ENCODE data around the gene SPTLC1.
"Not testable (repeated sequence)": the region's sequence is repeated elsewhere in the genome, so short reads cannot be mapped to it uniquely, and the experiment has no call there.

The SPTLC1 gene

DNA sequence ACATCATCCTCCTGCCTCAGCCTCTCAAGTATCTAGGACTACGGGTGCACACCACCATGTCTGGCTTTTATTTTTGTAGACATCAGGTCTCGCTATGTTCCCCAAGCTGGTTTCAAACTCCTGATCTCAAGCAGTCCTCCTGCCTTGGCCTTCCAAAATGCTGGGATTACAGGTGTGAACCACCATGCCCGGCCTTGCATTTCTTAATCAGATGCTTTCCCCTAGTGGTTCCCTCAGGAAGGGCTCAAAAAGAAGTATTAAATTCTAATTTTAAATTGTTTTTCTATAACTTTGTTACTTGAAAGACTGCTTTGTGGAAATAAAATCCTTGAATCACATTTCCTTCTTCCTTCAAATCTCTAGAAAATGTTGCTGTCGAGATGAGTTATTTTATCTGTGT, 85.7 kb downstream of the SPTLC1 start:
- DNase-seq = no peak

DNA sequence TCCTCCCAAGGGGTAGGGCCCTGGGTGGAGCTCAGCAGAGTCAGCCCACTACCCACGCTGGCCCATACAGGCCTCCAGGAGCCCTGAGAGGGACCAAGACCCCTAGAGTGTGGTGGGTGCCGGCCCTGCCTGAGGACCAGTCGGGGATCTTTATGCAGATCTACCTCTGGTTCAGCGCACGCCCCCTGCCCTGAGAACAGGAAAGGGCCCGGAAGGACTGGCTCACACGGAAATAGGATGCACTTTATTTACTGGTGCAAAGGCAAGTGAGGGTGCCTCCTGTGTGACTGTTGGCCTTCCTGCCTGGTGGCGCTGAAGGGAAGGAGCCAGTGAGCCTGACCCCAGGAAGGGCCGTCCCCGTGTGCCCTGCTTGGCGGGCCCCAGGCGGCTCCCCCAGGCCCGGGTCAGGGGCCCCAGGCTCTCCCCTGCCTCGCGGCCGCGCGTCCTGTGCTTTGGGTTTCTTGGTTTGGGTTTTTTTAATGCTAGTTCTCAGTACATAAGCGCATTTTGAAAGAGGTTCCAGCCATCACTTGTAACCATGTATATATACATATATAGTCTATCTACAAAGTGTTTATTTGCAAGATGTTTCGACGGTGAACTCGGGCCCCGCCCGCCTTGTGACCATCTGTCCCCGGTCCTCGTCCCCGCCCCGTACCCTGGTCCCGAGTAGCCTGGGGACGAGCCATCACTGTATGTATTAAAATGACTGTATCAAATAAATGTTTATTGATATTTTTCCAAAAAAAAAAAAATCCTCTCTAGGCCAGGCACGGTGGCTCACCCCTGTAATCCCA, 88.8 kb downstream of the SPTLC1 start:
- DNase-seq = no peak

DNA sequence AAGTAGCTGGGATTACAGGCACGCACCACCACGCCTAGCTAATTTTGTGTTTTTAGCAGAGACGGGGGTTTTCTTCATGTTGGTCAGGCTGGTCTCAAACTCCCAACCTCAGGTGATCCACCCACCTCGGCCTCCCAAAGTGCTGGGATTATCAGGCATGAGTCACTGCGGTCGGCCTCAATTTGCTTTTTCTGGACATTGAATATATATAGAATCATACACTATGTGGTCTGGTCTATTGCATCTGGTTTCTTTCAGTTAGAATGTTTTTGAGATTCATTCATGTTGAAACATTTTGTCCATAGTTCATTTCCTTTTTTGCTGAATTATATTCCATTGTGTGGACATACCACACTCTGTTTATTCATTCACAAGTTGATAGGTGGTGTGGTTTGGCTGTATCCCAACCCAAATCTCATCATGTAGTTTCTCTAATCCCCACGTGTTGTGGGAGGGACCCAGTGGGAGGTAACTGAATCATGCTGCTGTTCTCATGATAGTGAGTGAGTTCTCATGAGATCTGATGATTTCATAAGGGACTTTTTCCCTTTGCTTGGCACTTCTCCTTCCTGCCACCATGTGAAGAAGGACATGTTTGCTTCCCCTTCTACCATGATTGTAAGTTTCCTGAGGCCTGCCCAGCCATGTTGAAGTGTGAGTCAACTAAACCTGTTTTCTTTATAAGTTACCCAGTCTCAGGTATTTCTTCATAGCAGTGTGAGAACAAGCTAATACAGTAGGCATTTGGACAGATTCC, 93.2 kb downstream of the SPTLC1 start:
- peak; percentile 89 for DNase-seq

GRCh38 chr9:92019658-92020057, 95.6 kb downstream of the SPTLC1 start:
- DNase-seq = no peak

DNA sequence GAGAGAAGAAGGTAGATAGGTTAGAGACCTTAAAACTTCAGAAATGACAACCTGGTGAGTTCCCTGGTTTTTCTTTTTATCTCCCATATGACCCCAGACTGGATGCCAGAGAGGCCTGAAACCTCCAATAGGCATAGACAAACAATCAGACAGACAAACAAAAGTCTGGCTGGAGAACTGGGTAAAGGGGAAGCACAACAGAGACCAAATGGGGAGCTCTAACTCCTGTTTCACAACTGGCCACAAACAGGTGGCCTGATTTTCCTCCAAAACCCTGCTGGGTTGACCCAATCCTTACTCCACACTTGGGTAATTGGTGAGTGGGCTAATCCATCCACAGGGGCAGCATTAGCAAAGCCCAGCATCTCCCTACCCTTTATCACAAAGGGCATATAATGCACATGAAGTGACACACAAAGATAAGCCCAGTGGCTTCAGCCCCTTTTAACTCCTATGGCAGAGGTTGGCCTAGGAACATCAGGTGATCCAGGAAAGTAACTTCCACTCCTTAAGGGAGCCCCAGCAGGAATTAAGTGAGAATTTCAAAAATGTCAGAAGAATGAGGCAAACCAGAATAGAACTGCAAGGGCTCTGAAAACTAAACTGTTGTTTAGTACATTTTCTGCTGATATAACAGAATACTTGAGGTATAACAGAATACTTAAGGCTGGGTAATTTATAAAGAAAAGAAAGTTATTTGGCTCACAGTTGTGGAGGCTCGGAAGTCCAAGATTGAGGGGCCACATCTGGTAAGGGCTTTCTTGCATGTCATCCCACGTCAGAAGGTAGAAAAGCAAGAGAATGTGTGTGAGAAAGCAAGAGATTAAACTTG, 104.3 kb downstream of the SPTLC1 start:
- DNase-seq = no peak

- not testable (repeated sequence) for DNase-seq
Observed at GRCh38 chr9:92010253-92010652, 105.0 kb downstream of the SPTLC1 start.

DNA sequence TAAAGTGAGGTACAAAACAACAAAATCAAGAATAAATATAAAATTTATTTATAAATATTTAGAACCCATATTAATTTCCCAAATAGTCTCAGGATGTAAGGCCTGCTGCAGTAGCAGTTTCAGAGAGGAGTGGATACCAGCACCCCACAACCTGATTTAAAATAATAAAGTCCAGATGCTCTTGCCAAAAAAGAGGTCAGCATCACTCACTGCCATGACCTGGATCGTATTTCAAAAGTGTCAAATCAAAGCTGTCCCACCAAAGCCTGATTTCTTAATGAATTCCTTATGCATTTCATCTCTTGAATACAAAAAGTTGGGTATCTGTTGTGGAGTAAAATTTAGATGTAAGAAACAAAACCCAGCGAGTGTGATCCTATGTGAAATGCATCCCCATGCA, 107.2 kb downstream of the SPTLC1 start:
- peak; percentile 50 for DNase-seq

GRCh38 chr9:92004045-92004392, 111.2 kb downstream of the SPTLC1 start:
- DNase-seq = no peak

GRCh38 chr9:92003308-92004044, 111.7 kb downstream of the SPTLC1 start:
- DNase-seq = no peak

DNA sequence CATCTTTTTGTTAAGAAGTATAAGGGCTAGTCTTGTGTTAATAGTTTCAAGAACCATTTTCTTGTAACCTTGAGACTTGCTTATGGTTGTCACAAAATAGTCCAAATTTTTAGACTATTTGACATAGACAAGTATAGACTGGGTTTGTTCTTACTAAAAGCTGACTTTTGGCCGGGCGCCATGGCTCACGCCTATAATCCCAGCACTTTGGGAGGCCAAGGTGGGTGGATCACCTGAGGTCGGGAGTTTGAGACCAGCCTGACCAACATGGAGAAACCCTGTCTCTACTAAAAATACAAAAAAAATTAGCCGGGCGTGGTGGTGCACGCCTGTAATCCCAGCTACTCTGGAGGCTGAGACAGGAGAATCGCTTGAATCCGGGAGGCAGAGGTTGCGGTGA, 113.3 kb downstream of the SPTLC1 start:
- not testable (repeated sequence) for DNase-seq

GRCh38 chr9:92001244-92001643, 114.0 kb downstream of the SPTLC1 start:
- peak; percentile 44 for DNase-seq

- DNase-seq = no peak
Observed at GRCh38 chr9:91995000-91995655, 120.1 kb downstream of the SPTLC1 start.

GRCh38 chr9:91994422-91994821, 120.8 kb downstream of the SPTLC1 start:
- DNase-seq = no peak

DNA sequence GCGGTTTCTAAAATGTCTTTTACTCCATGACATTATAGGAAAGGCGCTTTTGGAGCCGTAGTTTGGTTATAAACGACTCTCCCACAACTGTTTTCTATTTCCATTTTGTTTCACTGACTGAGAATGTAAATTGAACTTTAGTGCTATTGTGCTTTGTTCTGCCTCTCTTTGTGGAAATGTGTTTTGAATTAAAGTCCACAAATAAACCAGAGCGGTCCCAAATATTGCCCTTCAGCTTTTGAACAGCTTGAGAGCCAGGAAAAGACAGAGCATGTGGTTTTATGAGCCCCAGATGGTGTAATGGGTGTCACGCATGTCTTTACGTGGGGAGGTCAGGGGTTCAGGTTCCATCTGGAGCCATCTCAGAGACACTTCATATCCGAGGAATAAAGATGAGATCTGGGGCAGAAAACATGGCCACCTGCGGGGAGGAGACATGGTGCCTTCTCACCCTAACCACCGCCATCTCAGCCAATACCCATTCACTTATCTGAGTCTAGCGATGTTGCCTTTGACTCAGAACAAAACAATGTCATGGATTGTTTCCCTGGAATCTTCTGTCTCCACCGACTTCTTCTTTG, 122.7 kb downstream of the SPTLC1 start:
- DNase-seq = peak; percentile 93

- peak; percentile 51 for DNase-seq
Observed at GRCh38 chr9:91991721-91992341, 123.4 kb downstream of the SPTLC1 start.

- peak; percentile 9 for DNase-seq
Observed at GRCh38 chr9:91986248-91986647, 129.0 kb downstream of the SPTLC1 start.

GRCh38 chr9:91985692-91986091, 129.5 kb downstream of the SPTLC1 start:
- DNase-seq = no peak

Measured in fibroblast of upper back skin (primary cell).